HepG2 (cell line): ENCODE data around the gene RSBN1L. TPM values are rescaled to one million over a fixed set of nuclear protein-coding genes. Genes with fewer than 3 reads are reported as not detected.

Source experiments
- AHDC1 ChIP-seq: sonication (generic); formaldehyde crosslinking; IDR thresholded peaks from 2 replicates; pipeline ENCODE4 v1.5.1; 2020; ENCODE audit warnings: mild to moderate bottlenecking, missing genetic modification reagents, borderline replicate concordance
- ATF2 ChIP-seq: sonication (generic); formaldehyde crosslinking; IDR thresholded peaks from 2 replicates; pipeline ENCODE4 v1.4.0; 2020; ENCODE audit warnings: missing genetic modification reagents
- FOXO4 ChIP-seq: sonication (generic); formaldehyde crosslinking; conservative IDR thresholded peaks from 2 replicates; pipeline ENCODE4 v1.8.1; 2023; ENCODE audit warnings: missing genetic modification reagents
- GPN1 ChIP-seq: sonication (generic); formaldehyde crosslinking; IDR thresholded peaks from 2 replicates; pipeline ENCODE4 v1.5.1; 2020; ENCODE audit warnings: missing genetic modification reagents, borderline replicate concordance
- LCORL ChIP-seq, 2 experiments: fragments of 450-650 bp in 1 of 2; sonication (generic) in 1 of 2; formaldehyde crosslinking in 1 of 2; IDR thresholded peaks; 2 replicates each; pipeline versions ENCODE4 v1.5.0 to v1.6.1; 2017 to 2020; ENCODE audit warnings: antibody characterized with exemption in 1 of 2, missing genetic modification reagents in 1 of 2
- MIER3 ChIP-seq: IDR thresholded peaks from 2 replicates; pipeline ENCODE4 v1.6.1; 2016; ENCODE audit warnings: missing compliant biosample characterization, borderline replicate concordance
- SAP130 ChIP-seq: IDR thresholded peaks from 2 replicates; pipeline ENCODE4 v1.6.1; 2016; ENCODE audit warnings: low read depth
- SUZ12 ChIP-seq: fragments of 150-350 bp; IDR thresholded peaks from 2 replicates; pipeline ENCODE4 v1.6.1; 2014; ENCODE audit warnings: low read depth, low read length
- ZNF263 ChIP-seq: sonication (generic); formaldehyde crosslinking; IDR thresholded peaks from 2 replicates; pipeline ENCODE4 v1.4.0; 2020; ENCODE audit warnings: missing genetic modification reagents
- ZNF333 ChIP-seq: sonication (generic); formaldehyde crosslinking; IDR thresholded peaks from 2 replicates; pipeline ENCODE4 v1.4.0; 2020; ENCODE audit warnings: mild to moderate bottlenecking, missing genetic modification reagents, borderline replicate concordance
- ZNF501 ChIP-seq: sonication (generic); formaldehyde crosslinking; IDR thresholded peaks from 2 replicates; pipeline ENCODE4 v1.5.1; 2020; ENCODE audit warnings: mild to moderate bottlenecking, moderate library complexity, missing genetic modification reagents
- ZNF563 ChIP-seq: sonication (generic); formaldehyde crosslinking; IDR thresholded peaks from 2 replicates; pipeline ENCODE4 v1.8.0; 2022; ENCODE audit warnings: mild to moderate bottlenecking, moderate library complexity, missing genetic modification reagents
- ZNF616 ChIP-seq: sonication (generic); formaldehyde crosslinking; IDR thresholded peaks from 2 replicates; pipeline ENCODE4 v1.5.0; 2020; ENCODE audit warnings: low read depth, mild to moderate bottlenecking, missing genetic modification reagents
- ZSCAN12 ChIP-seq: sonication (generic); formaldehyde crosslinking; IDR thresholded peaks from 2 replicates; pipeline ENCODE4 v1.9.0; 2021; ENCODE audit warnings: mild to moderate bottlenecking, missing genetic modification reagents
- polyA plus RNA-seq, 8 experiments: library from polyadenylated mRNA; depleted of rRNA in 3 of 8; stranded (reverse) in 7 of 8; unstranded in 1 of 8; fragments of >200 nt; fragmentation: Illumina TruSeq in 4 of 8; extraction: Trizol in 4 of 8; gene quantifications; 2 replicates each; pipeline versions ENCODE4 v1.2.1 to v1.2.3, GENCODE V29; 2011 to 2016; ENCODE audit warnings: low read depth in 4 of 8, missing spikeins in 1 of 8, mixed read lengths in 1 of 8; ENCODE audit not compliant: insufficient read depth in 1 of 8
- total RNA-seq, 5 experiments: library from RNA; depleted of rRNA; stranded (reverse); fragments of >200 nt; fragmentation: Illumina TruSeq; extraction: Trizol; gene quantifications; 2 replicates each; pipeline ENCODE4 v1.2.3, GENCODE V29; 2016; ENCODE audit warnings: low read depth in 1 of 5
- TF ChIP-seq, protein P1 (sequence below): sonication (generic); formaldehyde crosslinking; IDR thresholded peaks from 2 replicates; pipeline ENCODE4 v1.4.0; 2020; ENCODE audit warnings: missing genetic modification reagents
- TF ChIP-seq, protein P2 (sequence below): IDR thresholded peaks from 2 replicates; pipeline ENCODE4 v1.6.1; 2016; ENCODE audit warnings: low read depth, control low read depth

RSBN1L gene
- total and polyA plus RNA-seq, 2 of the 13 experiments (the other 11 are each of a cell fraction or from before 2014, with no cell fraction given) = 7.7 to 21.3 TPM

DNA sequence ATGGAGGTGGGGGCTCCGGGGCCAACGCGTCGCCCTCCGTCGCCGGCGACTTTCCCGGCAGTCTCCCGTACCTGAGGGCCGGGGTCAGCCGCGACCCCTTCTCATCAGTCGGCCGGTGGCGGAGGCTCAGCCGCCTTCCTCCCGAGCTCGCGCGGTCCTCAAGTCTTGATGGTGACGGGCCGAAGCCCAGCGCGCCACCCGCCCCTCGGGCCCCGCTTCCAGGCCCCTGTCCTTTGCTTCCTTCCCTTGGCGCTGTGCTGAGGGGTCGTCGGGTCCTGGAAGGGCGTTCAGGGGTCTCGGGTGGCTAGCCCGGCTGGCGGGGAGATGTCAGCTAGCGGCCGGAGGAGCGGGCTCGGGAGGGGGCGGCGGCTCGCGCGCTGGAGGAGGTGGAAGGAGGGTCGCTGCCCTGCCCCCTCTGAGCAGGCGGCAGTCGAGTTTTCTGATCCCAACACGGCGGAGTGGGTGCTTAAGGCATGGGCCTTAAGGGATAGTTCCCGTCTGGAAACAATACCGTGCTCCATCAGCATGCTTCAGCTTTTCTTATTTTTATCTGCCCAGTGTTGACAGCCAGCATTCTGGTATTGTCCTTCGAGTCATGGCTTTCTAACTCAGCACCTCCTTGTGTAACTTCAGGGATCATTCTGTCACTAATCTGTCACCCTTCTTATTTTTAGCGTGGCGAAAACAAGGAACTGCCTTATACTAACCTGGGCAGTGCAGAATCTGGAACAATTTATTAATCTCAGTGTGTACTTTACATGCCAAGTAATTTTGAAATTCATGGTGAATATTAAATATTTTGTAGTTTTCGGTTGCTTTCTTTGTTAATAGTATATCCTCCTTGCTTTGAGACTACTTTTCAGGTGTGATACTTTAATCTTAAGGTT, 103.1 kb downstream of the RSBN1L start (continued):
- TF ChIP-seq AHDC1 (CRISPR knock-in tag) (peak; percentile 16; the same call in 1 of the 2 replicates), ZNF501 (CRISPR knock-in tag) (peak; percentile 27; the same call in 1 of the 2 replicates), SUZ12 (no peak), FOXO4 (CRISPR knock-in tag) (no peak), MIER3 (CRISPR knock-in tag) (no peak), ZNF333 (CRISPR knock-in tag) (no peak), ZNF263 (CRISPR knock-in tag) (no peak), LCORL (IDR thresholded peaks at IDR 0.05) (no peak), LCORL (CRISPR knock-in tag; IDR thresholded peaks at IDR 0.05) (0 out of 2 replicates have a peak, but pooled peaks have one; percentile 25), ZNF563 (CRISPR knock-in tag) (peak; percentile 55; the same call in 1 of the 2 replicates), GPN1 (CRISPR knock-in tag) (0 out of 2 replicates have a peak, but pooled peaks have one; percentile 35), ATF2 (0 out of 2 replicates have a peak, but pooled peaks have one; percentile 7), ZNF616 (CRISPR knock-in tag) (peak; percentile 11; the same call in 1 of the 2 replicates), ZSCAN12 (no peak), SAP130 (CRISPR knock-in tag) (0 out of 2 replicates have a peak, but pooled peaks have one; percentile 3)
- TF ChIP-seq, protein P1, sequence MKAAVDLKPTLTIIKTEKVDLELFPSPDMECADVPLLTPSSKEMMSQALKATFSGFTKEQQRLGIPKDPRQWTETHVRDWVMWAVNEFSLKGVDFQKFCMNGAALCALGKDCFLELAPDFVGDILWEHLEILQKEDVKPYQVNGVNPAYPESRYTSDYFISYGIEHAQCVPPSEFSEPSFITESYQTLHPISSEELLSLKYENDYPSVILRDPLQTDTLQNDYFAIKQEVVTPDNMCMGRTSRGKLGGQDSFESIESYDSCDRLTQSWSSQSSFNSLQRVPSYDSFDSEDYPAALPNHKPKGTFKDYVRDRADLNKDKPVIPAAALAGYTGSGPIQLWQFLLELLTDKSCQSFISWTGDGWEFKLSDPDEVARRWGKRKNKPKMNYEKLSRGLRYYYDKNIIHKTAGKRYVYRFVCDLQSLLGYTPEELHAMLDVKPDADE = no peak
- TF ChIP-seq, protein P2, sequence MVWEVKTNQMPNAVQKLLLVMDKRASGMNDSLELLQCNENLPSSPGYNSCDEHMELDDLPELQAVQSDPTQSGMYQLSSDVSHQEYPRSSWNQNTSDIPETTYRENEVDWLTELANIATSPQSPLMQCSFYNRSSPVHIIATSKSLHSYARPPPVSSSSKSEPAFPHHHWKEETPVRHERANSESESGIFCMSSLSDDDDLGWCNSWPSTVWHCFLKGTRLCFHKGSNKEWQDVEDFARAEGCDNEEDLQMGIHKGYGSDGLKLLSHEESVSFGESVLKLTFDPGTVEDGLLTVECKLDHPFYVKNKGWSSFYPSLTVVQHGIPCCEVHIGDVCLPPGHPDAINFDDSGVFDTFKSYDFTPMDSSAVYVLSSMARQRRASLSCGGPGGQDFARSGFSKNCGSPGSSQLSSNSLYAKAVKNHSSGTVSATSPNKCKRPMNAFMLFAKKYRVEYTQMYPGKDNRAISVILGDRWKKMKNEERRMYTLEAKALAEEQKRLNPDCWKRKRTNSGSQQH = no peak
